HL-60 (cell line): Measurements from ENCODE around the gene CHCHD3.

Experiments
- DNase-seq, 2 experiments: peaks; one replicate each; pipeline ENCODE4 v3.0.0-alpha.2; 2010 to 2020; ENCODE audit warnings: low read depth in 1 of 2, low spot score in 1 of 2
- H3K27ac ChIP-seq: fragments of 250-450 bp; sonication (Bioruptor Pico); replicated peaks from 2 replicates; pipeline ENCODE4 v1.5.1; 2020; ENCODE audit warnings: mild to moderate bottlenecking, moderate library complexity
- H3K27me3 ChIP-seq: fragments of 250-450 bp; sonication (Bioruptor Pico); 2 replicates; pipeline ENCODE4 v1.5.1; 2021; ENCODE audit warnings: mild to moderate bottlenecking, moderate library complexity; ENCODE audit not compliant: insufficient read depth, poor library complexity, severe bottlenecking
- H3K4me3 ChIP-seq: replicated peaks from 2 replicates; pipeline ENCODE4 v1.5.1; 2011; ENCODE audit warnings: mild to moderate bottlenecking, control low read depth, low read length; ENCODE audit not compliant: insufficient read depth
- CTCF ChIP-seq: IDR thresholded peaks from one replicate; pipeline ENCODE4 v1.5.1; 2011; ENCODE audit warnings: low read length, control low read depth, inconsistent platforms; ENCODE audit not compliant: insufficient read depth
- GABPA ChIP-seq: IDR thresholded peaks from 2 replicates; pipeline ENCODE4 v1.6.1; 2012; ENCODE audit warnings: low read depth
- POLR2AphosphoS5 ChIP-seq: IDR thresholded peaks from 2 replicates; pipeline ENCODE4 v1.6.1; 2012; ENCODE audit warnings: low read depth
- REST ChIP-seq: IDR thresholded peaks from 2 replicates; pipeline ENCODE4 v1.6.1; 2012; ENCODE audit warnings: low read depth; ENCODE audit not compliant: insufficient replicate concordance
- SPI1 ChIP-seq: IDR thresholded peaks from 2 replicates; pipeline ENCODE4 v1.6.1; 2012; ENCODE audit warnings: low read depth, mild to moderate bottlenecking, borderline replicate concordance

The CHCHD3 gene

GRCh38 chr7:132783824-132784223, 298.1 kb downstream of the CHCHD3 start:
- DNase-seq, result no peak
- H3K4me3 ChIP-seq, result no peak overlapping the region
- H3K27me3 ChIP-seq, result no peaks in the 10 kb centered on the region
- no peak overlapping the region for H3K27ac ChIP-seq
- no peak for TF ChIP-seq SPI1
- TF ChIP-seq REST, result no peak
- no peak for TF ChIP-seq CTCF
- TF ChIP-seq POLR2AphosphoS5, result no peak
- no peak for TF ChIP-seq GABPA

GRCh38 chr7:132782777-132783640, 298.9 kb downstream of the CHCHD3 start:
- H3K27ac ChIP-seq, result no peak overlapping the region
- no peak for DNase-seq
- no peaks in the 10 kb centered on the region for H3K27me3 ChIP-seq
- no peak overlapping the region for H3K4me3 ChIP-seq
- TF ChIP-seq GABPA (no peak), REST (no peak), CTCF (no peak)

- H3K27ac ChIP-seq, result no peak overlapping the region
- no peak for DNase-seq
- H3K27me3 ChIP-seq, result no peaks in the 10 kb centered on the region
- H3K4me3 ChIP-seq, result no peak overlapping the region
- TF ChIP-seq SPI1, result no peak
- TF ChIP-seq CTCF, result no peak
- TF ChIP-seq GABPA, result no peak
- no peak for TF ChIP-seq REST
- no peak for TF ChIP-seq POLR2AphosphoS5
Observed at GRCh38 chr7:132780822-132781221, 301.1 kb downstream of the CHCHD3 start.
